C4-2B (cell line): ENCODE data around the gene ATP6V1B1.

Source experiments
- ZFX ChIP-seq: fragments of 450-650 bp; IDR thresholded peaks from 2 replicates; pipeline ENCODE4 v1.6.1; 2017
- TF ChIP-seq, protein P1 (sequence below): fragments of 450-650 bp; conservative IDR thresholded peaks from 2 replicates; pipeline ENCODE4 v1.5.1; 2017; ENCODE audit warnings: mild to moderate bottlenecking

DNA sequence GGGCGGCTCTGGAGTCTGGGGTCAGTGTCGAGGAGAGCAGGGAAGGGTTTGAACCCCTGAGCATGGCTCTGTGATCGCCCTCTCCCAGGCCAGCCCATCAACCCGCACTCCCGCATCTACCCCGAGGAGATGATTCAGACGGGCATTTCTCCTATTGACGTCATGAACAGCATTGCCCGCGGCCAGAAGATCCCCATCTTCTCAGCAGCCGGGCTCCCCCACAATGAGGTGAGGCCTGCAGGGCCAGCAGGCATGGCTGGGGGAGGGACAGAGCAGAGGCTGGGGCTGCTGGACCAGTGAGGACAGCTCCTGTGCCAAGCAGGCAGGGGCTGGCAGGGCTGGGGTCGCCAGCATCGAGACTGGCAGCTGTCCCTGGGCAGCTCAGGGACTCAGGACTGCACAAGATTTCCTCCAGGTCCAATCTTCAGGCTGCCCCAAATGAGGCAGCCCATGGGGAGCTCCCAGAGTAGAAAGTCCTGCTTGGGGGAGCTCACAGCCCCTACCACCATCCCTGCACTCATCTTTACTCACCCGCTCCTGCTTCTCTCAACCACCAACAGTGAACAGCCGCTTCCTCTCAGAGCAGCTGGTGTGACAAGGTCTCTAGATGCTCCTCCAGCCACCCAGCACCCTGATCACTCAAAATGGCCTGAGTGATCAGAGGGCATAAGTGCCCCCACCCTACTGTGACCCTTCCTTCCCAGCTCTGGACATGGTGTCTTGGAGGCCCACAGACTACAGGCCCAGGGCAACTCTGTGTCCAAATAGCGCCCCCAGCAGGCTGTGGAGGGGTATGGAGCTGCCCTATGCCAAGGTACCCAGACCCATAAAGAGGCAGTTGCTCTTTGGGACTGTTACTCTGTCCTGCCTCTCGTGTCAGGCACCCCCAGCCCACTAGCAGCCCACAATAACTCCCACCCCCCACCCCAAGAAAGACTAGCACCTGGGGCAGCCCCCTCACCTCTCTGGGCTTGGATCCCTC, 24.4 kb downstream of the ATP6V1B1 start:
- TF ChIP-seq, protein P1, sequence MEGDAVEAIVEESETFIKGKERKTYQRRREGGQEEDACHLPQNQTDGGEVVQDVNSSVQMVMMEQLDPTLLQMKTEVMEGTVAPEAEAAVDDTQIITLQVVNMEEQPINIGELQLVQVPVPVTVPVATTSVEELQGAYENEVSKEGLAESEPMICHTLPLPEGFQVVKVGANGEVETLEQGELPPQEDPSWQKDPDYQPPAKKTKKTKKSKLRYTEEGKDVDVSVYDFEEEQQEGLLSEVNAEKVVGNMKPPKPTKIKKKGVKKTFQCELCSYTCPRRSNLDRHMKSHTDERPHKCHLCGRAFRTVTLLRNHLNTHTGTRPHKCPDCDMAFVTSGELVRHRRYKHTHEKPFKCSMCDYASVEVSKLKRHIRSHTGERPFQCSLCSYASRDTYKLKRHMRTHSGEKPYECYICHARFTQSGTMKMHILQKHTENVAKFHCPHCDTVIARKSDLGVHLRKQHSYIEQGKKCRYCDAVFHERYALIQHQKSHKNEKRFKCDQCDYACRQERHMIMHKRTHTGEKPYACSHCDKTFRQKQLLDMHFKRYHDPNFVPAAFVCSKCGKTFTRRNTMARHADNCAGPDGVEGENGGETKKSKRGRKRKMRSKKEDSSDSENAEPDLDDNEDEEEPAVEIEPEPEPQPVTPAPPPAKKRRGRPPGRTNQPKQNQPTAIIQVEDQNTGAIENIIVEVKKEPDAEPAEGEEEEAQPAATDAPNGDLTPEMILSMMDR: no peak; the same call in 1 of the 2 replicates
- no peak for TF ChIP-seq ZFX
